Measurements from ENCODE around the gene ZNF688. TPM values are rescaled to one million over a fixed set of nuclear protein-coding genes. Genes with fewer than 3 reads are reported as not detected.
A peak's percentile ranks its signal among the peaks of the same experiment; 100 is the strongest.

The ZNF688 gene
- total and polyA plus RNA-seq, 9 of the 15 experiments (the other 6 are each of a cell fraction or from before 2014, with no cell fraction given), result 0.48 to 12.9 (median 4.5) TPM

GRCh38 chr16:30548416-30549253 lies 22.9 kb downstream of the ZNF688 start (continued):
- TF ChIP-seq MTF1 (CRISPR knock-in tag; IDR thresholded peaks at IDR 0.05; ENCODE audit: borderline replicate concordance) (no peak), SLC30A9 (CRISPR knock-in tag; IDR thresholded peaks at IDR 0.05) (no peak), MAZ (CRISPR knock-in tag; conservative IDR thresholded peaks at IDR 0.05 in 1 of 2, IDR thresholded peaks at IDR 0.05 in 1 of 2) (no peak), FOXP1 (CRISPR knock-in tag; IDR thresholded peaks at IDR 0.05) (no peak), NCOR1 (IDR thresholded peaks at IDR 0.05) (peak; percentile 39; the same call in 1 of the 2 replicates), ZZZ3 (IDR thresholded peaks at IDR 0.05) (no peak), ZNF324 (CRISPR knock-in tag; IDR thresholded peaks at IDR 0.05) (no peak), FOXM1 (IDR thresholded peaks at IDR 0.05; ENCODE audit: low read depth) (no peak), FOXM1 (CRISPR knock-in tag; IDR thresholded peaks at IDR 0.05; ENCODE audit: low read depth) (no peak), GTF2B (IDR thresholded peaks at IDR 0.05; ENCODE audit: extremely low read depth, insufficient read length) (no peak), TAL1 (IDR thresholded peaks at IDR 0.05) (peak; percentile 69), ZNF24 (IDR thresholded peaks at IDR 0.05) (no peak), SMAD2 (IDR thresholded peaks at IDR 0.05; ENCODE audit: low read depth, low read length) (no peak), NR2C1 (IDR thresholded peaks at IDR 0.05) (no peak), NR2C1 (tag; IDR thresholded peaks at IDR 0.05) (no peak), MTA2 (IDR thresholded peaks at IDR 0.05; ENCODE audit: low read depth) (peak; percentile 42), HNRNPL (IDR thresholded peaks at IDR 0.05; ENCODE audit: low read depth, low read length) (no peak), TEAD2 (tag; IDR thresholded peaks at IDR 0.05) (no peak), KDM4B (IDR thresholded peaks at IDR 0.05; ENCODE audit: borderline replicate concordance in 2 of 2, low read depth in 1 of 2) (no peak), ZNF184 (CRISPR knock-in tag; IDR thresholded peaks at IDR 0.05) (no peak), ZNF224 (CRISPR knock-in tag; IDR thresholded peaks at IDR 0.05) (no peak), CTCF (IDR thresholded peaks at IDR 0.05 in 2 of 3, conservative IDR thresholded peaks at IDR 0.05 in 1 of 3; ENCODE audit: insufficient read depth in 2 of 3, low read depth in 1 of 3, low read length in 3 of 3) (no peak), TRIM24 (IDR thresholded peaks at IDR 0.05) (no peak), FOXJ3 (CRISPR knock-in tag; IDR thresholded peaks at IDR 0.05) (no peak), C11orf30 (IDR thresholded peaks at IDR 0.05; ENCODE audit: low read depth) (no peak), THAP7 (CRISPR knock-in tag; IDR thresholded peaks at IDR 0.05) (no peak)
